GM21529 (cell line): ENCODE results near the gene RPL5.
A peak's percentile ranks its signal among the peaks of the same experiment; 100 is the strongest.
"Not testable (repeated sequence)": the region's sequence is repeated elsewhere in the genome, so short reads cannot be mapped to it uniquely, and the experiment has no call there.

Experiments
- ATAC-seq: cut with Tn5 transposase; IDR thresholded peaks from one replicate; pipeline ENCODE4 v1.9.1; 2021; ENCODE audit not compliant: unreplicated experiment

Gene RPL5

DNA sequence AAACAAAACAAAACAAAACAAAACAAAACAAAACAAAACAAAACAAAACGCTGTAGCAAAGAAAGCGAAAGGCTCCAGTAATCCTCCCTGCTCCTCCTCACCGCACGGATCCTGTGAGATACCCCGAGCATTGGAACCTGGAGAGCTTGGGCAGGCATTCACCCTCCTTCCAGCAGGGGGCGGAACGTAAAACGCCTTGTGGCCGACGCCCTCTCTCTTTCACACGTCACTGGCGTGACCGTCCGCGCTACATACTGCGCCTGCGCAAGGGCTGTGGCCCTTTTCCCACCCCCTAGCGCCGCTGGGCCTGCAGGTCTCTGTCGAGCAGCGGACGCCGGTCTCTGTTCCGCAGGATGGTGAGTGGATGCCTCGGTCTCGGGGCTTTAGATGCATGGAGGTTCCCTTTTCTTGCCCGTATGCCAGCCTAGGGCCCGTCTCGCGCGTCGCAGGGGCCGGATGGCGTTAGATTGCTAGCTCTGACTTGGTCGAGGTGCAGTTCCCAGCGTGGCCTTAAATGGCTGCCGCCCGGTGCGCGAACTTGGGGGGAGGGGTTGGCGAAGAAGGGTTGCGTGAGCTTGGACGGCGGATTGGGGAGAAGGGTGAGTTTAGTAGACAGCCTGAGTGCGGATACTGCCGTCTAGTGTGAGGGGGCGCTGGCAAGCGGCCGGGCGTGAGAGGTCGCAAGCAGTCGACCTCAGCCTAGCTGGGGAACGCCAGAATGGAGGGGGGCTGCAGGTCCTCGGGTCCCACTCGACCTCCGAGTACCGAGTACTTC is at the start of gene RPL5:
Gene RPL5 (plus strand): TSS at position 279 of the 775 bp plus-strand sequence. CDS start 75 bp downstream, at position 354.
- ATAC-seq: peak; percentile 90

DNA sequence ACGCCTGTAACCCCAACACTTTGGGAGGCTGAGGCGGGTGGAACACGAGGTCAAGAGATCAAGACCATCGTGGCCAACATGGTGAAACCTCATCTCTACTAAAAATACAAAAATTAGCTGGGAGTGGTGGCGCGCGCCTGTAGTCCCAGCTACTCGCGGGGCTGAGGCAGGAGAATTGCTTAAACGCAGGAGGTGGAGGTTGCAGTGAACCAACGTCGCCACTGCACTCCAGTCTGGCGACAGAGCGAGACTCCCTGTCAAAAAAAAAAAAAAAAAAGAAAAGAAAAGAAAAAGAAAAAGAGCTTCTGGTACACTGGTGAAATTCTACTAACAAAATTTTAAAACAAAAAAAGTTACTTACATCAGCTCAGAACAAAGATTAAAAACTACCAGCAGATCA is 48.3 kb upstream of the RPL5 start:
- not testable (repeated sequence) for ATAC-seq

DNA sequence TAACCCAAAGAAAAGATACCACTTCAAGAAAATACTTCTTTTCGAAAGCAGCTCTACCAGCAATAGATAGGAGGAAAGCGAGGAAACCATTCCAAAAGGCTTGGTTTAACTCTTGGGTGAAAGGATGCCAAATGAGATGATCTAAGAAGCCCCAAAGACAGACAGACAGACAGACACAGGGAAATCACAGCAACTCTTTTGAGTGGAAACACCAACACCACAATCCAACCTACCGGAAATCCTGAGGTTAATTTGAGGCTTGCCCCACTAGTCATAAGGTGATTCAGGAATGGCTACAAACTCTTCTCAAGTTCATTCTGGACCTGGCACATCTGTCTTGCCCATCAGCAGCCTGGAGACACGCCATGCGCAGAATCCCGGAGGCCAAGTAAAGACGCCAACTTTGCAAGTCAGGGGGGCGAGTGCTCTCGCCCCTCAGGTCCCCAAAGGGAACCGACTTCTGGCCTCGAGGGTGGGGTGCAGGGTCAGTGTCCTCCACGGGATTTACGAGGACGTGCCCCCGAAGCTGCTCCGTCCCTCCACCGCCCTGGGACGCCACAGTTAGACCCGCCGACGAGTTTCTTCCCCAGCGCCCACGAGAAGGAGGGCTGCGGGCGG is 47.7 kb upstream of the RPL5 start:
- ATAC-seq: peak; percentile 15

DNA sequence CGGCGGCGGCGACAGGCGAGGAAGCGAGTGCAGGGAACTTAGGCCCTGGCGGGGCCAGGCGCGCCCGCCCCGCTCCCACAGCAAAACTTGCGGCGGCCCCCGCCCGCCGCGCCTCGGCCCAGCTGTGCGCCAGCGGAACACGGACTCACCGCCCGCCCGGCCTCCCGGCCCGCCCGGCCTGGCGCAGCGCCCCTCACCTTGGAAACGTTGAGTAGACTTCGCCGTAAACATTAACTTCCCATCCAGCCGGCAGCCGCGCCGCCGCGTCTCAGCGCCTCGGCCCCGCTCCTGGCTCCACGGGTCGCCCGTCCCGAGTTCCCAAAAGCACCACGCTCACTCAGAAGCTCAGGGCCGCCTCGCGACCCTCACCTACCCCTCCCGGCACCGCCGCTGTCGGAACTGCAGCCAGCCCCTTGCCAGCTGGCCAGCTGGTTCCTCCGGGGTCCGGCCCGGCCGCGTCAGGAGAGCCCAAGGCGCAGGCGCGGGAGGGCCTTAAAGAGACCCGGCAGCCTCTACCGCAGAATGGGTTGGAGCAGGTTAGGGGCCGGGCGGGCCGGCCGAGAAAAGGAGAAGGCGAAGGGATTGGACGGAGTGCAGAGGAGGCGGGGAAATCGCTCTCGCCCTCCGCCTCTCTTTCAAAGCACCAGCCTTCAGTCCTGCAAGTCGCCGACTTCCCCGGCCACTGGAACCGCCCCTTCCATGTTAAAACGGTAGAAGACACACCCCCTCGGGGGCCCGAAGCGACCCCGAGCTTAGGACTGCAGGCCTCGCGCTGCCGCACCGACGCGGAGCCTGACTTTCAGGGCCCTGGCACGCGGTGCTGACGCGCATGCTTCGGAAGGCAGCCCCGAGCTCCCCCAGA is 47.0 kb upstream of the RPL5 start, which contains the start of gene EVI5:
Gene EVI5 (minus strand): TSS at position 470 of the 862 bp plus-strand sequence. CDS start 48,562 bp downstream, outside the sequence.
- ATAC-seq: peak; percentile 92

DNA sequence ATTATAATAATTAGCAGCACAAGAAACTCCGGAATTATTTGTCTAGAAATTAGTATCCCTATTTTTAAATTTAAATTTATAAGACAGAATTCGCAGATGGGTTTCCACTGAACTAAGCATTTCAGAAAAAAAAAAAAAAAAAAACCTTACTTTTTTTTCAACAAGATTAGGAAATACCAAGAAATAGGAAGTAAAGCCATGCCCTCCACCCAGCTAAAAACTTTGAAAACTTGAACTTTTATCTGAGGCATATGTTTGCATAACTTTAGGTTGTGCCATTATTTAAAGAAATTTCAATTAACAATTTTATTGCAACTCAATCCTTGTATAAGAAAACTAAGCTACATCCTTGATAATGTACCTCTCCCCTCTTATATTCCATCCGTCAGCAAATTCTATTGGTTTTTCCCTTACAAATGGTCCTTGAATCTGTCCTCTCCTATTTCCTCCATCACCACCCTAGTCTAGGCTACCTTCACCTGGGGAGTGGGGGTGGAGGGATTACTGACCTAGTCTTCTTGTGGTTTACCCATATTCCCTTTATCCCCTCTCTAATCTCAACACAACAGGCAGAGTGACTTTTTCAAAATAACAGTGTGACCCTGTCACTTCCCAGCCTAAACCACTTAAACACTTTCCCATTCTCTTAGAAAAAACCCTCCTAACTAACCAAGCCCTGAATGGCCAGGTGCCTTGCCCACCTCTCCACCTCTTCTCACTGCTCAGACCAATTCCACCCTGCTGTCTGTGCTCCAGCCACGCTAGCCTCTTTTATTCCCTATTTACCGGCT is 45.5 kb upstream of the RPL5 start:
- ATAC-seq: no peak

DNA sequence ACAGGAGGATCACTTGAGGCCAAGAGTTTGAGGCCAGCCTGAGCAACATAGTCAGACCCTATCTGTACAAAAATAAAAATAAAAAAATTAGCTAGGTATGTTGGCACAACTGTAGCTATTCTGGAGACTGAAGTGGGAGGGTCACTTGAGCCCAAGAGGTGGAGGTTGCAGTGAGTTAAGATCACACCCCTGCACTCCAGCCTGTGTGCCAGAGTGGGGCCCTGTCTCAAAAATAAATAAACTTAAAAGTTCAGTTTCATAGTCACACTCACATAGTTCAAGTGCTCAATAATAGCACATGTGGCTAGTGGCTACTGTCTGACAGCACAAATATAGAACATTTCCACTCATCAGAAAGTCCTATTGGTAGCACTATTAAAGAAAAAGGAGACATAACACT is 41.8 kb upstream of the RPL5 start:
- ATAC-seq: no peak

DNA sequence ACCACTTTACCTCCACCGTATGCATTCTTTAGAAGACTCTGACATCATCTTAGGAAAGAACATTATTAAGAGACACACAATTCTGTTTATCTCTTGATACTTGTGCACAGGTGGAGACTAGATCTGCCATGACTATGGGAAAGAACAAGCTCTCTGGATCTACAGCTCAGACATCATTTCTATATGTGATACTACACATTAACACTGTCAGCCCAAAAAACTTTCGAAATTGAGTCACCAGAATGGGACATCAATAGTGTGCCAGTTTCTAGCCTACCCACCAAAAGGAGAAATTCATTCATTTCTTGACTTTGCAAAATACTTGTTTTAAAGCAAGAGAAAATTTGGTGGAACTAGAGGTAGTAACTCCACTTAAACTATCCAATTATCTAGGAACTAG is 41.0 kb upstream of the RPL5 start:
- no peak for ATAC-seq

DNA sequence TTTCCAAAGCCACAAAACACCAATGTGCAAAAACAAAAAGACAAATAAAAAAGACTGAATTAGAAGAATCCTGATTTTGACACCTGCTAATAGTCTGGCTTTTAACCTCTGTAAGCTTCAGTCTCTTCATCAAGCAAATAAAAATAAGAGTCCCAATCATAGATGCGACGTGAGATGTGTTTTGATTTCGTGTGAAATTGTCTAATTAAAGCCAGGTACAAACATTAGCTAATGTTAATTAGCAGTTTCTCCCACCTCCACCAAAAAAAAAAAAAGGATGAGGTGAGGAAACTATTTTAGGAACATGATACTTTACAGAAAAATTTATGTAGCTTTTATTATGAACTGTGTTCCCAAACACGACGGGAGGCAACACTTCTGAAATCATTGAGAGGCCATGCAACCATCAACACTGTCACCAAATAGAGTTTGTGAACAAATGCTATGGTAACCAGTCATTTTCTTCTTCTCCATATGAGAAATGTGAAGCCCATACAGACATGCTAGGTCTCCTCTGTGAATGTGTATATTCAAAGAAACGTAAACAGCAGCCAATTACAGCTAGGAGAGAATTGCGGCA is 40.3 kb upstream of the RPL5 start:
- ATAC-seq: no peak

DNA sequence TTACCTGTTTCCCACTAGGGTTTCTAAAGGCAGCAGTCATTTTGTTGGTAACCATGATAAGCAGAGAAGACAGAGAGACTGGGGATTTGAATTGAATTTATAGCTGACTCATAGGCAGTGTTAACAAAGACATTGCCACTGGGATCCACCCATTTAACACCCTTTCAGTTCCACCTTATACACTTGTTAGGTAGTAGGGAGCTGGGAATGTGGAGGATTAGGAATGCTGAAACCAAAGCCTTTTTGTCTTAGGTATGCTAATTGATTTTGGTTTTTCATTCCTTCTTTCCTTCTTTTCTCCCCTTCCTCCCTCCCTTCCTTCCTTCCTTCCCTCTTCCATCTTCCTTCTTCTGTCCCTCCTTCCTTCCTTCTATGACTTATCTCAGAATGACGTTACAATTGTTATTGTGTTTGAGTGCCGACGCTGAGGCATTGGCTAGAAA is 39.5 kb upstream of the RPL5 start:
- ATAC-seq: no peak

DNA sequence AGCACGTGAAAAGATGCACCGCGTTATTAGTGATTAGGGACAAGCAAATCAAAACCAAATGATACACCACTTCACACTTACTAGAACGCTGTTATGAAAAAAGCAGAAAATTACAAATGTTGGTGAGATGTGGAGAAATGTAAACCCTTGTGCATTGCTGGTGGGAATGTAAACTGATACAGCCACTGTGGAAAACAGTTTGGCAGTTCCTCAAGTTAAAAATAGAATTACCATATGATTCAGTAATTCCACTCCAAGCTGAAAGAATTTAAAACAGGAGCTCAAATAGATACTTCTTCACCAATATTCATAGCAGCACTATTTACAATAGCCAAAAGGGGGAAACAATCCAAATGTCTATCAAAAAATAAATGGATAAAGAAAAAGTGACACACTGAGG is 36.7 kb upstream of the RPL5 start:
- no peak for ATAC-seq

DNA sequence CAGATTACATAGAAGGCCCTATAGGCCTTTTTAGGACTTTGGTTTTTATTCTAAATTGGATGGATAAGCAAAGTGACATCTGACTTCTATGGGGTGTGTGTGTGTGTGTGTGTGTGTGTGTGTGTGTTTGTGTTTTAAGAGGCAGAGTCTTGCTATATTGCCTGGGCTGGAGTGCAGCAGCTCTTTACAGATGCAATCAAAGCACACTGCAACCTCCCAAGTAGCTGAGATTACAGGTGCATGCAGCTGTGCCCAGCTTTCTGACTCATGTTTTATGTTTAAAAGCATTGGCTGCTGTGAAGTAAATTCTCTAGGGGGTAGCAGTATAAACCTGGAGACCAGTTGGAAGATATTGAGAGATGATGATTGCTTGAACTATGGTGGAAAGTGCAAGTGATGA is 34.5 kb upstream of the RPL5 start:
- ATAC-seq: no peak

DNA sequence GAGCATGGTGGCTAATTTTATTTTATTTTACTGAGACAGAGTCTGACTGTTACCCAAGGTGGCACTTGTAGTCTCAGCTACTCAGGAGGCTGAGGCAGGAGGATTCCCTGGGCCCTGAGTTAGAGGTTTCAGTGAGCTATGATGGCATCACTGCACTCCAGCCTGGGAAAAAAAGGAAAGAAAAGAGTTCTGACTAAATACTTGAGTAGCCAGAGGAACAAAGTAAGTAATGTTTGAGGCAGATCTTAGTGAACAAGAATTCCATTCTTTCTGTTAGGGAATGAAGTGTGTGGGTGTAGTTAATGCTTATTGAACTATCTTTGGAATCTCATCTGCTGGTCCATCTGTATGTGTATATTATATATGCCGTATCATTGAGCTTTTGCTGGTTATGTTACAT is 33.9 kb upstream of the RPL5 start:
- ATAC-seq: no peak

DNA sequence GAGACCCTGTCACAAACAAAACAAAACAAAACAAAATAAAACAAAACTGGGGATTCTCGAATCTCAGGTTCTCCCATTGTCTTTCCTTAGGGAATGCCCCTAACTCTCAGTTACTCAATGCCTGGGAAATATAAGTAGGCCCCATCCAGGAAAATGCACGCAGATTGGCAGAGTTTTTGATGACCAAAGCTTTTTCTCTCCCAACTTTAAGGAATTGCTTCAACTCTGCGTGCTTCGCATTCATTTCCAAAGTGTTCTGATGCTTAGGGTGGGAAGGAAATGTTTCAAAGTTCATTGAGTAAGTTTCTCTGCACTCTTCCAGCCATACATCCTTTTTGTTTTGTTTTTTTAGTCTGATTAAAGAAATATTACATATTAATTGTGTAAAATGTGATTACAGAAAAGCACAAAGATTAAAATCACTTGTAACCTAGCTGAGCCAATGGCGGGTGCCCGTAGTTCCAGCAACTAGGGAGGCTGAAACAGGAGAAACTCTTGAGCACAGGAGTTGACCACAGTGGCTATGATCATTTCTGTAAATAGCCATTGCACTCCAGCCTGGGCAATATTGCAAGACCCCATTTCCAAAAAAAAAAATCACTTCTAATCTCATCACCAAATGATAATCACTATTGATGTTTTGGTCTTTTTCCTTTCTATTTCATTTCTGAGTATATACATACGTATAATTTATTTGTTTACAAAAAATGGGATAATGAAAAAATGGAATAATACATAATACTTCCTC is 28.5 kb upstream of the RPL5 start:
- no peak for ATAC-seq

DNA sequence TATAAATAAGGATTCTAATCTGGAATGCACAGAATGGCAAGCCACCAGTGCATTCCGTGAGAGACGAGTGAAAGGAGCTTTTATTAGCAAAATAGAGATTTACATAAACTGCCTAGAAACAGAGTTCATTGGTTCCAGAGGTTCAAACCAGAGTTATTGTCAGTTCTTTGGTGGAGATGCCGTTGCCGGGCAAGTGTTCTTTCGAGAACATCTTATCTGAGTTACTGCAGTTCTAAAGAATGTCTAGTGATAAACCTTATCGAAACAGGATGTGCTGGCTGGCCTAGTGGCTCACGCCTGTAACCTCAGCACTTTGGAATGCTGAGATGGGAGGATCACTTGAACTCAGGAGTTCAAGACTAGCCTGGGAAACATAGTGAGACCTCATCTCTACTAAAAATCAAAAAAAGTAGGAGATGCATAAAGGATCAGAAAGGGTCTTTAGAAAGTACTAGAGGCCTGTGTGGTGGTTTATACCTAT is 27.1 kb upstream of the RPL5 start:
- ATAC-seq: peak; percentile 62

DNA sequence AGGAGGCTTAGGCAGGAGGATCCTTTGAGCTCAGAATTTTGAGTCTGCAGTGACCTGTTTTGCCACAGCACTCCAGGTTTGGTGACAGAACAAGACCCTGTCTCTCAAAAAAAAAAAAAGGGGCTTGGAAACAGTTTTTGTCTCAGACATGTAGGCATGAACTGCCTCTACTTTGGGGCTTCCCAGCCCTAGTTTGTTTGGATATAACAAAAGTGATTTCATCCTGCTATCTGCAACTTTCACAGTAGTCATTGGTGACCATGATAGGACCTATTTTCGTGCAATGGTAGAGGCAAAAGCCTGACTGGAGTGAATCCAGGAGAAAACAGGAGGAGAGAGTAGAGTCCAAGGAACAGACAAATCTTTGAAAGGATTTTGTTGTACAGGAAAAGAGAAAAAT is 26.6 kb upstream of the RPL5 start:
- no peak for ATAC-seq

DNA sequence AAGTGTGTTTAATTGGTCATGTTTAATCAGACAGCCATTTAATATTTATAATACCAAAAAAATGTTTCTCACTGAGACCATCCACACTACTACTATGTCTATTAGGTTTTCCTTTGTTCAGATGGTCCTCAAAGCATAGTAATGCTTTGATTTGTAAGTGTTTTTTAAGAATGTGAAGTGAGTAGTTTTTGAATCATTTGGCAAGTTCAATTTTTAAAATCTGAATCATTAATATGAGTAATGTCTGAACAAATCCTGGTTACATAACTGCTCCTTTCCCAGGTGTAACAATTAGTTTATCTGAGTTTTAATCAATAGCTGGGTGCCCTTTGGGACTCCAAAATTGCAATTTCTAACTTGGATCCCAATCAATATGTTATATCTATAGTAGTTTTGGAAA is 23.5 kb upstream of the RPL5 start:
- no peak for ATAC-seq

DNA sequence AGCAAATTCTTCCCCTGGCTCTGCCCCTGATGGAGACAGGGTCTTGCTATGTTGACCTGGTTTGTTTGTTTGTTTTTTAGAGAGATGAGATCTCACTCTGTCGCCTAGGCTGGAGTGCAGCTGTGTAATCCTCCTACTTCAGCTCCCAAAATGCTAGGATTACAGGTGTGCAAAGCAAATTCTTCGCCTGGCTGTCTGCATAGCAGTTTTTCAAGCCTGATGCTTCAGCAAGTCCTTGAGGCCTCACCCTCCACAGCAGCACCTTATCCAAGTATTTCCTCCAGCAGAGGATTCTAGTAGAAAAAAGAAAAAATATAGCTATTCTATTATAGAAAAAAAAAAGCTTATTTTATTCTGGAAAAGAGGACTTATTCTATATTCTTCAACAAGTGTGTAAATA is 15.1 kb upstream of the RPL5 start:
- ATAC-seq: no peak

DNA sequence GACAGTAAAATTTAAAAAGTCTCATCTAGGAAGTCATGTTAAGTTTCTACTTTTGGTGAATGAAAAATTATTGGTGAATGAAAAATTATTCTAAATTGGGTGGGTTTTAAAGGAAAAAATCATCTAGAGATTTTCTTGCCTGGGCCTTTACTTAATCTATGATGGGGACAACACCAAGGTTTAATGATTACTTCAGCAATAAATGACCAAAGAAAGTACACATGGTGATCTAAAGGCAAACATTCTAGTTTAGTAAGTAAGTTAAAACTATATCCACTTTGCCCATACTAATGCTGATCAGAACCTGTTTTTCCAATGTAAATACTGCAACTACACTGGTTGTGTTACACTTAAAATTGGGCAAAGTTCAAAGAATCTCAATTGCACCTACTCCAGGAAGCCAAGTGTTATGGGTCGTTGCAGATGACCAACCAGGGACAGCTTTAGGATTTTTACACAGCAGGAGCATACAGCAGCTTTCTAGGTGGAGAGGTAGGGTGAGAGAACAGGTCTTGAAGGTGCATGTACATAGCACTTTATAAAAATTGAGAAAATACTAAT is 14.6 kb upstream of the RPL5 start:
- ATAC-seq: no peak
